Activated T-cell treated with anti-CD3 and anti-CD28 coated beads, Interleukin-2, amount 50 U/mL, for 4 hours (primary cell): ENCODE data around the gene PKD2. TPM values are rescaled to one million over a fixed set of nuclear protein-coding genes. Genes with fewer than 3 reads are reported as not detected.

Source experiments
- ATAC-seq, 2 donors: fragments of 200-7000 bp; cut with Tn5 transposase; one replicate each; pipeline ENCODE4 v1.10.0; 2021
- DNase-seq: peaks from one replicate; pipeline ENCODE4 v3.0.0-alpha.2; 2020
- H3K27me3 Mint-ChIP-seq: one replicate; pipeline ENCODE4 v1.8.0; 2021; ENCODE audit warnings: low read depth, mixed read lengths
- H3K36me3 Mint-ChIP-seq: one replicate; pipeline ENCODE4 v1.8.0; 2022; ENCODE audit warnings: mixed read lengths; ENCODE audit not compliant: insufficient read depth
- H3K4me1 Mint-ChIP-seq: one replicate; pipeline ENCODE4 v1.8.0; 2021; ENCODE audit warnings: low read depth, mixed read lengths
- H3K4me3 Mint-ChIP-seq: one replicate; pipeline ENCODE4 v1.8.0; 2021; ENCODE audit warnings: mild to moderate bottlenecking, moderate library complexity, mixed read lengths
- H3K9me3 Mint-ChIP-seq: one replicate; pipeline ENCODE4 v1.8.0; 2021; ENCODE audit warnings: mixed read lengths
- total RNA-seq, 3 donors: library from RNA; stranded (reverse); gene quantifications; one replicate each; pipeline ENCODE4 v1.2.1, GENCODE V29; 2021

The PKD2 gene
- total RNA-seq, 3 donors from 2014 or later, result 2.8 to 6.0 (median 4.2) TPM

GRCh38 chr4:88027611-88028608, 20.5 kb downstream of the PKD2 start:
- ATAC-seq, result peak; percentile 62 to 75
- DNase-seq, result no peak
- Mint-ChIP-seq H3K9me3 (peaks cover 16% of the 10 kb centered on the region), H3K27me3 (no peaks in the 10 kb centered on the region), H3K4me1 (peaks cover 12% of the 10 kb centered on the region), H3K4me3 (no peak overlapping the region), H3K36me3 (peaks cover 15% of the 10 kb centered on the region)

DNA sequence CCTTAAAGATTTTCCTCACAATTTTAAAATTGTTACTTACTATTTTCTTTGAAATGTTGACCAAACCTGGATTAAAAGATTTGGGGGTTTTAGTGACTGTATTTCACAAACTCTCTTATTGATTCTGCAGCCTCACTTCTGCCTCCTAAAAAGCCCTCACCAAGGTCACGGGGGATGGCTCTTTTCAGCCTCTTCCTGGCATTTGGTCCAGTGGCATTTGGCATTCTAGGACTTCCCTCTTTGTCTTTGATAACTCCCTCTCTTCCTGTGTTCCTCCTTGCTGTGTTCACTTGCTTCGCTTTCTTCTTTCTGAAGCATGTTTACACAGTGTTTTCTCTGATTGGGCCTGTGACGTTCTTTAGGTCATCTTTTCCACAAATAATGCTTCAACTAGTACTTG, 21.5 kb downstream of the PKD2 start:
- ATAC-seq, result no peak
- Mint-ChIP-seq H3K4me1 (peaks cover 12% of the 10 kb centered on the region), H3K27me3 (no peaks in the 10 kb centered on the region), H3K9me3 (peaks cover 16% of the 10 kb centered on the region), H3K4me3 (no peak overlapping the region), H3K36me3 (peaks cover 15% of the 10 kb centered on the region)
- DNase-seq, result no peak

DNA sequence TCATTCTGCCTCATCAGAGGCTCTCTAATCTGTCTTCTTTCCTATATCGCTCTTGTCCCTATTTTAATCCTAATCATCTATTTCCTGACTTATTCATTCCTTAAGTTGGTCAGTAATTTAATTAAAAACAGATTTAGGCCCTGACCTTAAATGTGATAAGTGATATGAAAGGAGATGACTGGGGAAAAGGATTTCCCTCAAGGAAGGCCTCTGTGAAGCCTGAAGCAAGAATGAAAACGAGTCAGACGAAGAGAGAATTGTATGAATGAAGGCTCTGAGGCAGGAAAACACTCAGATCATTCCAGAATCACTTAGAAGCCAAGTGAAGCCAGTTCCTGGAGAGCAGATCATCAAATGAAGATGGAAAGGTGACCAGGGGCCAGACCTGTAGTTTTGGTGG, 22.1 kb downstream of the PKD2 start:
- H3K27me3 Mint-ChIP-seq, result no peaks in the 10 kb centered on the region
- no peak for DNase-seq
- peaks cover 12% of the 10 kb centered on the region for H3K4me1 Mint-ChIP-seq
- H3K9me3 Mint-ChIP-seq, result peaks cover 16% of the 10 kb centered on the region
- no peak for ATAC-seq
- peaks cover 15% of the 10 kb centered on the region for H3K36me3 Mint-ChIP-seq
- H3K4me3 Mint-ChIP-seq, result no peak overlapping the region

DNA sequence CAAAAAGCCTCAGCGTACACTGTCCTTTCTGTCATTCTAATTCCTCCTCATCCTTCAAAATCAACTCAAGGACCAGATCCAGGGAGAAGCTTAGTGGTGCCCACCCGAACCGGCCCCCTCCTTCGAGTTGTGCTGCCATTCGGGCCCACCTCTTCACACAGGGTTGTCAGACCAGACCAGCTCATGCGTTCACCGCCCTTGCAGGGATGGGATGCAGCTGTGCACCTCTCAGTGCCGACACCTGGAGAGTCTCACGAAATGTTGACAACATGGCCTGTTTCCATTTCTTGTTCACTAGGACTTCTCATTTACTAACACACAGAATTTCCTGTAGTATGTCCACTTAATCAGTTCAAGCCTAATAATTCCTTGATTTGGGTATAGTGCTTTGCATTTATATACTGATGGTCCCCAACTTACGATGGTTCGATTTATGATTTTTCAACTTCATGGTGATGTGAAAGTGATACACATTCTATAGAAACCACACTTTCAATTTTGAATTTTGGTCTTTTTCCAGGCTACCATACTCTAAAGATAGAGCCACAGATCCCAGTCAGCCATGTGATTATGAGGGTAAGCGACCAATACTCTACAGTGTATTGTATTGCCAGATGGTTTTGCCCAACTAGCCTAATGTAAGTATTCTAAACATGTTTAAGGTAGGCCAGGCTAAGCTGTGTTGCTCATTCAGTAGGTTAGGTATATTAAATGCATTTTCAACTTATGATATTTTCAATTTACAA, 23.3 kb downstream of the PKD2 start:
- Mint-ChIP-seq H3K4me3 (no peak overlapping the region), H3K36me3 (peaks cover 14% of the 10 kb centered on the region), H3K27me3 (no peaks in the 10 kb centered on the region), H3K9me3 (peaks cover 14% of the 10 kb centered on the region), H3K4me1 (peaks cover 12% of the 10 kb centered on the region)
- ATAC-seq (no peak), DNase-seq (no peak)

DNA sequence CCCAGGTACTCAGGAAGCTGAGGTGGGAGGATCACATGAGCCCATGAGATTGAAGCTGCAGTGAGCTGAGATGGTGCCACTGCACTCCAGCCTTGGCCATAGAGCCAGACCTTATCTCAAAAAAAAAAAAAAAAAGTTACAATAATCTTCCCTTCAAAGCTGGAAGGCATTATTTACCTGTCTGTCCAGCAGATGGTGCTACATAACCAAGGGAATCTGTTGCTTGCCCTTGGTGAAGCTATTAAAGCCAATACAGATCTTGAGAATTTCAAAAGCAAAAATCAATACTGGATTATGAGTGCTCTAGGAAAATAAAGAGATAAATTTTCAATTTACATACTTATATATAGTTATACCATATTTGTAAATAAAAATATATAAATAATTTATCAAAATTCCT, 25.9 kb downstream of the PKD2 start:
- Mint-ChIP-seq H3K4me1 (peaks cover 5% of the 10 kb centered on the region), H3K9me3 (no peaks in the 10 kb centered on the region), H3K4me3 (no peak overlapping the region), H3K36me3 (peaks cover 10% of the 10 kb centered on the region), H3K27me3 (no peaks in the 10 kb centered on the region)
- no peak for ATAC-seq
- DNase-seq, result peak; percentile 9

- Mint-ChIP-seq H3K36me3 (peaks cover 8% of the 10 kb centered on the region), H3K9me3 (no peaks in the 10 kb centered on the region), H3K27me3 (no peaks in the 10 kb centered on the region), H3K4me3 (no peak overlapping the region), H3K4me1 (no peaks in the 10 kb centered on the region)
- no peak for DNase-seq
- no peak for ATAC-seq
Measured at GRCh38 chr4:88035292-88035691, 27.9 kb downstream of the PKD2 start.

- ATAC-seq (no peak), DNase-seq (no peak)
- H3K4me3 Mint-ChIP-seq, result no peak overlapping the region
- H3K36me3 Mint-ChIP-seq, result peaks cover 10% of the 10 kb centered on the region
- no peaks in the 10 kb centered on the region for H3K4me1 Mint-ChIP-seq
- no peaks in the 10 kb centered on the region for H3K27me3 Mint-ChIP-seq
- no peaks in the 10 kb centered on the region for H3K9me3 Mint-ChIP-seq
Measured at GRCh38 chr4:88037447-88037846, 30.0 kb downstream of the PKD2 start.

DNA sequence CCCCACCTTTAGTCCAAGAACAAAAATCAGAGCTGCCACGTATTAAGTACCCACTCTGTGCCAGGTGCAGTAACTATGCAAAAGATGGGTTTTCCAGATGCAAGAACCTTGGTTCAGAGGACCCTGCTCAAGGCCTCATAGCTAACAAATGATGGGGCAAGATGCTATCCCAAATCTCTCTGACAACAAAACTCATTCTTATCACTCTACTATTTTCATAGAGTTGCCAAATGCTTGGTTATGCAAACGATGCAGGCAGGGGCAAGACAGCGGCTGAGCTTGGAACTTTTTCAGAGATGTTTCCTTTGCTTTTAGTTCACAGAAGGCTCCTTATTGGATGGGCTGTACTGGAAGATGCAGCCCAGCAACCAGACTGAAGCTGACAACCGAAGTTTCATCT, 30.5 kb downstream of the PKD2 start:
- Mint-ChIP-seq H3K9me3 (no peaks in the 10 kb centered on the region), H3K27me3 (no peaks in the 10 kb centered on the region), H3K36me3 (peaks cover 11% of the 10 kb centered on the region), H3K4me3 (no peak overlapping the region), H3K4me1 (no peaks in the 10 kb centered on the region)
- ATAC-seq, result no peak
- no peak for DNase-seq

GRCh38 chr4:88040707-88041106, 33.3 kb downstream of the PKD2 start:
- no peaks in the 10 kb centered on the region for H3K4me1 Mint-ChIP-seq
- ATAC-seq (no peak), DNase-seq (no peak)
- H3K36me3 Mint-ChIP-seq, result peaks cover 11% of the 10 kb centered on the region
- no peaks in the 10 kb centered on the region for H3K9me3 Mint-ChIP-seq
- H3K27me3 Mint-ChIP-seq, result no peaks in the 10 kb centered on the region
- H3K4me3 Mint-ChIP-seq, result no peak overlapping the region

- no peak for DNase-seq
- H3K27me3 Mint-ChIP-seq, result no peaks in the 10 kb centered on the region
- H3K9me3 Mint-ChIP-seq, result no peaks in the 10 kb centered on the region
- ATAC-seq, result no peak
- H3K4me3 Mint-ChIP-seq, result no peak overlapping the region
- peaks cover 9% of the 10 kb centered on the region for H3K36me3 Mint-ChIP-seq
- no peaks in the 10 kb centered on the region for H3K4me1 Mint-ChIP-seq
Measured at GRCh38 chr4:88041626-88042025, 34.2 kb downstream of the PKD2 start.

DNA sequence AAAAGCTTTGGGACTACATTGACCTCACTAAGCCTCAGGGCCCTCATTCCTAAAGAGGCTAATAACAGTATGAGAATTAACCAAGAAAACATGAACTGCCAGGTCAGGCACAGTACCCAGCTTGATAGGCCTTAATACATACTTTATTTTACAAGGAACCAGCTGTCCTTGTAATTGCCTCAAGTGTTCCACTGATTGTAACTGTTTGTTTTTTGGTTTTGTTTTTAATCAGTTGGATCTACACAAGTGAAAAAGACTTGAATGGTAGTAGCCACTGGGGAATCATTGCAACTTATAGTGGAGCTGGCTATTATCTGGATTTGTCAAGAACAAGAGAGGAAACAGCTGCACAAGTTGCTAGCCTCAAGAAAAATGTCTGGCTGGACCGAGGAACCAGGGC, 35.6 kb downstream of the PKD2 start:
- no peak overlapping the region for H3K4me3 Mint-ChIP-seq
- H3K27me3 Mint-ChIP-seq, result no peaks in the 10 kb centered on the region
- ATAC-seq (no peak), DNase-seq (no peak)
- no peaks in the 10 kb centered on the region for H3K9me3 Mint-ChIP-seq
- H3K4me1 Mint-ChIP-seq, result peaks cover 2% of the 10 kb centered on the region
- H3K36me3 Mint-ChIP-seq, result peaks cover 13% of the 10 kb centered on the region

DNA sequence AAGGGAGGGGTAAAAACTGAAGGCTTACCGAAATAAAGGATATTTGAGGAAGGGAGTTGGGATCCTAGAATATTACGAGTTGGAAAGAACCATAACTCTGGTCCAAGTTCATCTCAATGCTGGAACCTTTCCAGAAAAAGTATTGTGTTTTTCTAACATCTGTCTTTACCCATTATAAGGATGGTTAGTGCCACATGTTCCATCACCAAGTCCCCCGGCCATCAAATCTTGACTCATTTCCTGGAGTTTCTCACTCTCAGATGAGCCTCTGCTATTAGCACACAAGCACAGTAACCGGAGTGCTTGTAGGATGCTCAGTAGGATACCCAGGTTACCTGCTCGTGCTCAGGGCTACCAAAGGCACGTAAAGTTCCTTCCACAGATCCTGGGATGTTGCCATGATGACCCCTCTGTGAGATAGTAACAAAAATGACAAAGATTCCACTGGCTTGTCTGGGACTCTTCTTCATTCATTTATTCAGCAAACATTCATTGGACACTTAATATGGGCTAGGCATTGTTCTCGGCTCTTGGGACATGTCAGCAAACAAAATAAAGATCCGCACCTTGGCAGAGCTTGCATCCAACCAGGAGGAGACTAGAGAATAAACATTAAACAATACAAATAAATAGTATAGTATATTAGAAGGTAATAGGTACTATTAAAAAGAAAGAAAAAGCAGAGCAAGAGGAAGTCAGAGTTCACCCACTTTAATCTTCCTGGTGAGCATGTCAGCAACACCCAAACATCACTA, 36.3 kb downstream of the PKD2 start:
- Mint-ChIP-seq H3K4me3 (no peak overlapping the region), H3K4me1 (peaks cover 3% of the 10 kb centered on the region), H3K9me3 (no peaks in the 10 kb centered on the region), H3K36me3 (peaks cover 12% of the 10 kb centered on the region), H3K27me3 (no peaks in the 10 kb centered on the region)
- DNase-seq (no peak), ATAC-seq (no peak)

- DNase-seq (no peak), ATAC-seq (no peak)
- Mint-ChIP-seq H3K9me3 (no peaks in the 10 kb centered on the region), H3K36me3 (peaks cover 12% of the 10 kb centered on the region), H3K4me3 (no peak overlapping the region), H3K27me3 (no peaks in the 10 kb centered on the region), H3K4me1 (peaks cover 3% of the 10 kb centered on the region)
Measured at GRCh38 chr4:88045021-88045420, 37.6 kb downstream of the PKD2 start.

DNA sequence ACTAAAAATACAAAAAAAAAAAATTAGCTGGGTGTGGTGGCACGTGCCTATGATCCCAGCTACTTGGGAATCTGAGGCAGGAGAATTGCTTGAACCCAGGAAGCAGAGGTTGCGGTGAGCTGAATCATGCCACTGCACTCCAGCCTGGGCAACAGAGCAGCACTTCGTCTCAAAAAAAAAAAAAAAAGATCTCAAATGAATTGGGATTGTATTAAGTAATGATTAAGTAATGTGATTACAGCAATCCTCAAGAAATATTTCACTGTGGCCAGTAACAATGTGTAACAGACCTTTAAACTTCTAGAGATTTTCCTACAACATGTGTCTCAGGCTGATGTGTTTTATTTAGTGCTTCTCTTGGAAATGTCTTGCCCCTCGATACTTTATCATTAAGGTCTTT, 46.8 kb downstream of the PKD2 start:
- no peaks in the 10 kb centered on the region for H3K4me1 Mint-ChIP-seq
- no peaks in the 10 kb centered on the region for H3K9me3 Mint-ChIP-seq
- no peaks in the 10 kb centered on the region for H3K27me3 Mint-ChIP-seq
- no peak overlapping the region for H3K4me3 Mint-ChIP-seq
- ATAC-seq, result no peak
- DNase-seq, result no peak
- H3K36me3 Mint-ChIP-seq, result peaks cover 7% of the 10 kb centered on the region
